ENCODE measurements around the gene UBE2J2. TPM values are rescaled to one million over a fixed set of nuclear protein-coding genes. Genes with fewer than 3 reads are reported as not detected.

Gene UBE2J2
- total and polyA plus RNA-seq, 2 of the 8 experiments (the other 6 are each of a cell fraction or from before 2014, with no cell fraction given), result 33.6 to 67.9 TPM

GRCh38 chr1:1233567-1233892 is 40.1 kb downstream of the UBE2J2 start:
- no peak overlapping the region for H2BK5ac ChIP-seq (ENCODE audit: low read depth, low read length)
- DNase-seq (ENCODE audit: low read depth in 1 of 2, low spot score in 2 of 2) (no peak), FAIRE-seq (no peak)
- H4K91ac ChIP-seq (replicated peaks; ENCODE audit: insufficient read length, low read length), result no peak overlapping the region
- H3K4me1 ChIP-seq (replicated peaks in 1 of 4; ENCODE audit: control insufficient read depth in 3 of 4, insufficient read depth in 4 of 4, low read length in 3 of 4), result peaks cover 0 to 12% (median under 1%) of the 10 kb centered on the region in 4 experiments; a peak in 4 of 7 replicates
- H4K8ac ChIP-seq (ENCODE audit: extremely low read depth, insufficient read depth, low read length), result peak overlapping the region; percentile 46; the same call in 1 of the 2 replicates
- no peak overlapping the region for H2BK15ac ChIP-seq (ENCODE audit: low read length)
- H3K79me1 ChIP-seq (ENCODE audit: low read depth, low read length), result peaks cover 33% of the 10 kb centered on the region
- H2AK5ac ChIP-seq (ENCODE audit: low read depth, low read length), result no peak overlapping the region
- H4K20me1 ChIP-seq (replicated peaks in 1 of 2; ENCODE audit: control insufficient read depth in 1 of 2, insufficient read depth in 2 of 2, low read length in 2 of 2), result peaks cover 2 to 19% of the 10 kb centered on the region in 2 experiments
- no peak overlapping the region for H3K9ac ChIP-seq (replicated peaks in 1 of 4; ENCODE audit: extremely low read depth in 1 of 4, low read depth in 3 of 4, low read length in 3 of 4)
- H3K14ac ChIP-seq (ENCODE audit: insufficient read length), result no peak overlapping the region
- no peak overlapping the region for H2BK12ac ChIP-seq (ENCODE audit: low read depth, low read length)
- H3K4ac ChIP-seq (replicated peaks; ENCODE audit: insufficient read length, low read depth, low read length), result no peak overlapping the region
- 97 to 100% methylated on average over 1 to 15 of the region's 15 CpGs for WGBS, 2 experiments (ENCODE audit: extremely low coverage in 1 of 2, insufficient coverage in 1 of 2, insufficient read length in 1 of 2, insufficient replicate concordance in 2 of 2, low coverage in 1 of 2, low lambda C conversion rate in 2 of 2, missing lambda C conversion rate in 1 of 2)
- H3K79me2 ChIP-seq (ENCODE audit: control insufficient read depth in 1 of 2, insufficient read depth in 2 of 2, low read length in 2 of 2), result peaks cover 6 to 34% of the 10 kb centered on the region in 2 experiments; a peak in 3 of 4 replicates
- no peak overlapping the region for H3K56ac ChIP-seq (replicated peaks; ENCODE audit: insufficient read length, low read depth, low read length)
- no peak overlapping the region for H2BK20ac ChIP-seq (ENCODE audit: low read length)
- no peaks in the 10 kb centered on the region; a peak in 1 of 7 replicates for H3K27me3 ChIP-seq (replicated peaks in 1 of 4; ENCODE audit: control insufficient read depth in 3 of 4, extremely low read depth in 1 of 4, insufficient read depth in 3 of 4, low read length in 3 of 4)
- H2BK120ac ChIP-seq (replicated peaks; ENCODE audit: low read depth, low read length), result no peak overlapping the region
- H3K36me3 ChIP-seq (ENCODE audit: control insufficient read depth in 2 of 4, insufficient read depth in 4 of 4, low read length in 3 of 4), result peaks cover 0 to 10% (median 3%) of the 10 kb centered on the region in 4 experiments; a peak in 3 of 8 replicates
- H3K4me3 ChIP-seq (ENCODE audit: extremely low read depth in 1 of 4, insufficient read depth in 2 of 4, low read depth in 3 of 4, low read length in 4 of 4), result no peak overlapping the region
- H3K23ac ChIP-seq (ENCODE audit: insufficient read length), result no peak overlapping the region
- ChIA-PET POLR2A (ENCODE audit: partially characterized antibody) (interaction anchor here (1.1 to 1.9 kb wide), 2 partner anchors 10 to 13 kb away, joined by 3 to 7 read pairs; partner anchors contain the start of gene C1QTNF12), CTCF (ENCODE audit: partially characterized antibody) (no interaction called here)
- no peak overlapping the region for H3K27ac ChIP-seq (ENCODE audit: low read depth, low read length)
- H3K9me3 ChIP-seq (ENCODE audit: insufficient read depth in 2 of 2, low read depth in 1 of 2, low read length in 1 of 2), result peaks cover 0 to 9% of the 10 kb centered on the region in 2 experiments; a peak in 2 of 4 replicates
- no peak overlapping the region for H2AFZ ChIP-seq (ENCODE audit: low read length)
- no peak overlapping the region for H4K5ac ChIP-seq (ENCODE audit: insufficient read length, low read depth, low read length)
- H3K4me2 ChIP-seq (ENCODE audit: insufficient read depth in 1 of 2, low read depth in 2 of 2, low read length in 2 of 2), result 0 out of 4 replicates have a peak overlapping the region, but pooled peaks of 1 of the 2 experiments have one; percentile 29
- no peak overlapping the region for H3K18ac ChIP-seq (ENCODE audit: extremely low read depth, low read length)
- H3K23me2 ChIP-seq (ENCODE audit: low read depth, low read length), result peaks cover 7% of the 10 kb centered on the region
- TF ChIP-seq SP4 (IDR thresholded peaks at IDR 0.05; ENCODE audit: low read length) (no peak), CTCF (IDR thresholded peaks at IDR 0.05; ENCODE audit: control extremely low read depth in 1 of 3, insufficient read depth in 1 of 3, low read depth in 1 of 3, low read length in 3 of 3) (no peak), RFX5 (IDR thresholded peaks at IDR 0.05; ENCODE audit: borderline replicate concordance, low read depth, low read length) (no peak), NRF1 (IDR thresholded peaks at IDR 0.05; ENCODE audit: low read depth, low read length) (no peak), EZH2 (IDR thresholded peaks at IDR 0.05; ENCODE audit: low read depth, low read length, severe bottlenecking) (no peak), YY1 (IDR thresholded peaks at IDR 0.05; ENCODE audit: low read depth, low read length) (no peak), PHF8 (conservative IDR thresholded peaks at IDR 0.05; ENCODE audit: low read depth, low read length) (no peak), MAFK (IDR thresholded peaks at IDR 0.05; ENCODE audit: low read depth, low read length) (no peak), POLR2AphosphoS5 (IDR thresholded peaks at IDR 0.05; ENCODE audit: low read depth, low read length) (no peak), KDM5A (IDR thresholded peaks at IDR 0.05; ENCODE audit: low read length) (no peak), JUN (IDR thresholded peaks at IDR 0.05; ENCODE audit: low read depth, low read length) (no peak), CEBPB (IDR thresholded peaks at IDR 0.05; ENCODE audit: low read depth, low read length) (no peak)

Data from H1 (cell line).